HUES64 (cell line): ENCODE data around the gene ACKR2.

Experiments used
- H3K27ac ChIP-seq: 2 replicates; pipeline ENCODE4 v1.7.0; 2013; ENCODE audit warnings: low read depth, low read length, inconsistent platforms
- H3K27me3 ChIP-seq: 2 replicates; pipeline ENCODE4 v1.6.1; 2013; ENCODE audit warnings: mild to moderate bottlenecking, low read length; ENCODE audit not compliant: insufficient read depth
- H3K36me3 ChIP-seq: 2 replicates; pipeline ENCODE4 v1.6.1; 2013; ENCODE audit warnings: mild to moderate bottlenecking, low read length; ENCODE audit not compliant: insufficient read depth
- H3K4me1 ChIP-seq: 2 replicates; pipeline ENCODE4 v1.6.1; 2013; ENCODE audit warnings: mild to moderate bottlenecking, low read length, moderate library complexity; ENCODE audit not compliant: insufficient read depth
- H3K4me3 ChIP-seq: 2 replicates; pipeline ENCODE4 v1.5.1; 2013; ENCODE audit warnings: mild to moderate bottlenecking, low read length, moderate library complexity
- H3K9ac ChIP-seq: 2 replicates; pipeline ENCODE4 v1.6.1; 2013; ENCODE audit warnings: mild to moderate bottlenecking, low read depth, low read length
- H3K9me3 ChIP-seq: 2 replicates; pipeline ENCODE4 v1.6.1; 2013; ENCODE audit warnings: low read depth, low read length; ENCODE audit not compliant: insufficient read depth
- WGBS: fragments of 150-250, 120-280 bp; methylation state at CpG from one replicate; pipeline ENCODE4 v1.1.7; 2013; ENCODE audit warnings: missing lambda C conversion rate; 5-methylcytosine and 5-hydroxymethylcytosine counted together

Gene ACKR2

GRCh38 chr3:42780398-42780797, 28.8 kb upstream of the ACKR2 start:
- Histone ChIP-seq H3K4me3 (no peak overlapping the region), H3K27me3 (no peaks in the 10 kb centered on the region), H3K9me3 (no peaks in the 10 kb centered on the region), H3K36me3 (peaks cover 26% of the 10 kb centered on the region), H3K4me1 (peaks cover 2% of the 10 kb centered on the region; the same call in 1 of the 2 replicates), H3K27ac (no peak overlapping the region), H3K9ac (no peak overlapping the region)
- WGBS, result 95% methylated on average over 2 of the region's 3 CpGs

GRCh38 chr3:42780892-42781700, 28.1 kb upstream of the ACKR2 start:
- 80% methylated on average over 10 of the region's 11 CpGs for WGBS
- no peak overlapping the region for H3K4me3 ChIP-seq
- H3K9ac ChIP-seq, result no peak overlapping the region
- peaks cover 2% of the 10 kb centered on the region; the same call in 1 of the 2 replicates for H3K4me1 ChIP-seq
- peaks cover 33% of the 10 kb centered on the region for H3K36me3 ChIP-seq
- 0 out of 2 replicates have a peak overlapping the region, but pooled peaks have one; percentile 9 for H3K27ac ChIP-seq
- H3K27me3 ChIP-seq, result no peaks in the 10 kb centered on the region
- no peaks in the 10 kb centered on the region for H3K9me3 ChIP-seq

- no peaks in the 10 kb centered on the region for H3K4me1 ChIP-seq
- H3K27ac ChIP-seq, result no peak overlapping the region
- H3K27me3 ChIP-seq, result no peaks in the 10 kb centered on the region
- H3K9ac ChIP-seq, result no peak overlapping the region
- 92% methylated on average over 1 of the region's 1 CpG for WGBS
- no peaks in the 10 kb centered on the region for H3K9me3 ChIP-seq
- H3K4me3 ChIP-seq, result no peak overlapping the region
- peaks cover 69% of the 10 kb centered on the region for H3K36me3 ChIP-seq
Observed at GRCh38 chr3:42786212-42786611, 23.0 kb upstream of the ACKR2 start.

GRCh38 chr3:42786631-42787030, 22.6 kb upstream of the ACKR2 start:
- H3K36me3 ChIP-seq, result peaks cover 73% of the 10 kb centered on the region
- H3K4me3 ChIP-seq, result no peak overlapping the region
- no peak overlapping the region for H3K9ac ChIP-seq
- WGBS, result 97% methylated on average over 2 of the region's 2 CpGs
- no peaks in the 10 kb centered on the region for H3K27me3 ChIP-seq
- no peak overlapping the region for H3K27ac ChIP-seq
- H3K9me3 ChIP-seq, result no peaks in the 10 kb centered on the region
- no peaks in the 10 kb centered on the region for H3K4me1 ChIP-seq

- Histone ChIP-seq H3K36me3 (peaks cover 69% of the 10 kb centered on the region), H3K4me3 (no peak overlapping the region), H3K27ac (no peak overlapping the region), H3K4me1 (no peaks in the 10 kb centered on the region), H3K27me3 (no peaks in the 10 kb centered on the region), H3K9me3 (no peaks in the 10 kb centered on the region), H3K9ac (no peak overlapping the region)
- 75% methylated on average over 5 of the region's 6 CpGs for WGBS
Observed at GRCh38 chr3:42790714-42791229, 18.5 kb upstream of the ACKR2 start.

GRCh38 chr3:42795621-42796181, 13.5 kb upstream of the ACKR2 start:
- Histone ChIP-seq H3K36me3 (peaks cover 35% of the 10 kb centered on the region), H3K27ac (no peak overlapping the region), H3K9me3 (no peaks in the 10 kb centered on the region), H3K4me1 (peaks cover 7% of the 10 kb centered on the region; the same call in 1 of the 2 replicates), H3K9ac (no peak overlapping the region), H3K4me3 (no peak overlapping the region), H3K27me3 (no peaks in the 10 kb centered on the region)
- WGBS, result 91% methylated on average over 1 of the region's 2 CpGs

- Histone ChIP-seq H3K27ac (no peak overlapping the region; the same call in 1 of the 2 replicates), H3K36me3 (peaks cover 32% of the 10 kb centered on the region), H3K4me3 (no peak overlapping the region), H3K4me1 (peaks cover 7% of the 10 kb centered on the region; the same call in 1 of the 2 replicates), H3K9ac (no peak overlapping the region), H3K9me3 (no peaks in the 10 kb centered on the region), H3K27me3 (no peaks in the 10 kb centered on the region)
- WGBS, result 93% methylated on average over 4 of the region's 5 CpGs
Observed at GRCh38 chr3:42796332-42796885, 12.8 kb upstream of the ACKR2 start.

- Histone ChIP-seq H3K27me3 (no peaks in the 10 kb centered on the region), H3K4me3 (no peak overlapping the region), H3K9ac (no peak overlapping the region), H3K27ac (0 out of 2 replicates have a peak overlapping the region, but pooled peaks have one; percentile 49), H3K9me3 (no peaks in the 10 kb centered on the region), H3K36me3 (peaks cover 11% of the 10 kb centered on the region), H3K4me1 (peaks cover 19% of the 10 kb centered on the region; the same call in 1 of the 2 replicates)
- WGBS, result 82% methylated on average over 7 of the region's 7 CpGs
Observed at GRCh38 chr3:42799376-42799775, 9.9 kb upstream of the ACKR2 start.

GRCh38 chr3:42800251-42800650, 9.0 kb upstream of the ACKR2 start:
- Histone ChIP-seq H3K36me3 (peaks cover 9% of the 10 kb centered on the region), H3K27me3 (peaks cover 7% of the 10 kb centered on the region), H3K27ac (no peak overlapping the region), H3K4me3 (no peak overlapping the region), H3K4me1 (peaks cover 24% of the 10 kb centered on the region; the same call in 1 of the 2 replicates), H3K9me3 (no peaks in the 10 kb centered on the region), H3K9ac (no peak overlapping the region)
- WGBS, result 98% methylated on average over 2 of the region's 2 CpGs

- Histone ChIP-seq H3K9ac (no peak overlapping the region), H3K27ac (no peak overlapping the region), H3K4me1 (peaks cover 24% of the 10 kb centered on the region; the same call in 1 of the 2 replicates), H3K4me3 (no peak overlapping the region), H3K27me3 (peaks cover 16% of the 10 kb centered on the region), H3K36me3 (peaks cover 9% of the 10 kb centered on the region), H3K9me3 (no peaks in the 10 kb centered on the region)
- WGBS, result 94% methylated on average over 3 of the region's 3 CpGs
Observed at GRCh38 chr3:42801048-42801620, 8.1 kb upstream of the ACKR2 start.

- WGBS, result 92% methylated on average over 3 of the region's 4 CpGs
- H3K9ac ChIP-seq, result no peak overlapping the region
Observed at GRCh38 chr3:42801784-42802183, 7.5 kb upstream of the ACKR2 start.

More at GRCh38 chr3:42801784-42802183, 7.5 kb upstream of the ACKR2 start:
- peaks cover 9% of the 10 kb centered on the region for H3K36me3 ChIP-seq
- no peak overlapping the region for H3K4me3 ChIP-seq
- no peaks in the 10 kb centered on the region for H3K9me3 ChIP-seq
- peaks cover 24% of the 10 kb centered on the region; the same call in 1 of the 2 replicates for H3K4me1 ChIP-seq
- no peak overlapping the region for H3K27ac ChIP-seq
- peaks cover 20% of the 10 kb centered on the region for H3K27me3 ChIP-seq
